Ishikawa (cell line): Measurements from ENCODE around the gene RBPJ.

Source experiments
- CEBPB ChIP-seq: IDR thresholded peaks from 2 replicates; pipeline ENCODE4 v1.6.1; 2012
- CREB1 ChIP-seq: IDR thresholded peaks from 2 replicates; pipeline ENCODE4 v1.6.1; 2012; ENCODE audit warnings: low read depth
- EGR1 ChIP-seq: IDR thresholded peaks from 2 replicates; pipeline ENCODE4 v1.6.1; 2012
- EP300 ChIP-seq: IDR thresholded peaks from 2 replicates; pipeline ENCODE4 v1.6.1; 2012; ENCODE audit warnings: borderline replicate concordance
- FOXM1 ChIP-seq: IDR thresholded peaks from 2 replicates; pipeline ENCODE4 v1.6.1; 2012; ENCODE audit warnings: low read depth, borderline replicate concordance
- MAX ChIP-seq: IDR thresholded peaks from 2 replicates; pipeline ENCODE4 v1.6.1; 2012
- NFIC ChIP-seq: IDR thresholded peaks from 2 replicates; pipeline ENCODE4 v1.6.1; 2012
- RAD21 ChIP-seq: IDR thresholded peaks from 2 replicates; pipeline ENCODE4 v1.6.1; 2012; ENCODE audit warnings: low read depth
- REST ChIP-seq: IDR thresholded peaks from 2 replicates; pipeline ENCODE4 v1.6.1; 2012; ENCODE audit warnings: low read depth, mild to moderate bottlenecking
- TAF1 ChIP-seq: IDR thresholded peaks from 2 replicates; pipeline ENCODE4 v1.6.1; 2012; ENCODE audit warnings: low read depth, mild to moderate bottlenecking
- TCF12 ChIP-seq: IDR thresholded peaks from 2 replicates; pipeline ENCODE4 v1.6.1; 2012; ENCODE audit warnings: low read depth
- TEAD4 ChIP-seq: IDR thresholded peaks from 2 replicates; pipeline ENCODE4 v1.6.1; 2012
- USF1 ChIP-seq: IDR thresholded peaks from 2 replicates; pipeline ENCODE4 v1.6.1; 2012
- YY1 ChIP-seq: IDR thresholded peaks from 2 replicates; pipeline ENCODE4 v1.6.1; 2012; ENCODE audit warnings: low read depth
- ZBTB7A ChIP-seq: IDR thresholded peaks from 2 replicates; pipeline ENCODE4 v1.6.1; 2012; ENCODE audit warnings: low read depth

RBPJ gene

DNA sequence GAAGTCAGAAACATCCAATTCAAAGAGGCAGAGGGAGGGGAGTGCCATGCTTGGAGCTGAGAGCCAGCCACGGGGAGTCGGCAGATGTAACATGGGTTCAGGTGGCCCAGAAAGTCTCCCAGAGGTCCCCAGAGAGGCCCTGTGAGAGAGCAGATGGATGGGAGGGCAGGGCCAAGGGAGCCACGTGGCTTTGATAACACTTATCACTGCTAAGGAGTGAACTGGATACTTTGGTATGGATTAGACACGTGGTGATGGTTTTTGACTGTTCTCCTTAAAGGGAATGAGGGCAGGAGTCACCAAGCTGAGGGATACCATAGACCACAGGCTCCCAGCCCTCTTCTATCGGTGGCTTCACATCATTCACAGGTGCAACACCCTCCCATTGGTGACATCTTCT, 155.7 kb downstream of the RBPJ start:
- TF ChIP-seq TEAD4 (no peak), CEBPB (no peak), ZBTB7A (no peak)

- TF ChIP-seq MAX, result no peak
- TF ChIP-seq RAD21, result no peak
- TF ChIP-seq TAF1, result no peak
- TF ChIP-seq TEAD4, result no peak
- TF ChIP-seq YY1, result no peak
- TF ChIP-seq ZBTB7A, result no peak
- TF ChIP-seq CEBPB, result no peak
Observed at GRCh38 chr4:26478330-26478729, 157.5 kb downstream of the RBPJ start.

GRCh38 chr4:26482508-26483462, 162.0 kb downstream of the RBPJ start:
- TF ChIP-seq YY1, result no peak
- no peak for TF ChIP-seq USF1

DNA sequence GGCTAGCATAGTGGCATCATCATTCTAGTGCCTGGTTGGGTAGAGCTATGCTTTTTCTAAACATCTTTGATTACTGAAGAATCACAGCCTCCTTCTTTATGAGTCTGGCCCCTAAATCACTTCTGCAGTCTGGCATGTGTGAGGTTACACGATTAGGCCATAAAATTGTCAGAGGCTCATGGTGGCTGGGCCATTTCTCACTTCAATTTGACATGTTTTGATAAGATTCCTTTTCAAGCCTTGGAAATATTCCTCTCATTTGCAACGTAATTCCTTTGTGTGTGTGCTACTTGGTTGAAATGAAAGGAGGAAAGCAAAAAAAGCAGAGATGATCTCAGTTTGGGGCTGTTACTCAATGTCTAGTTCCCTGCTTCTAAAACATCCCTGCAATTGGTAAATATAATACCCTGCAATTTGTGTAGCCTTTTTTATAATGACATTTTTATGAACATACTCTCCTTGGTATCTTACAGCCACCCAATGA, 163.3 kb downstream of the RBPJ start:
- no peak for TF ChIP-seq USF1
- TF ChIP-seq TEAD4, result no peak
- no peak for TF ChIP-seq TCF12
- TF ChIP-seq RAD21, result no peak
- TF ChIP-seq FOXM1, result no peak
- TF ChIP-seq REST, result no peak
- no peak for TF ChIP-seq ZBTB7A

- no peak for TF ChIP-seq NFIC
- TF ChIP-seq RAD21, result no peak
- no peak for TF ChIP-seq TCF12
- no peak for TF ChIP-seq ZBTB7A
- no peak for TF ChIP-seq MAX
- no peak for TF ChIP-seq TAF1
- TF ChIP-seq EP300, result no peak
- TF ChIP-seq USF1, result no peak
- no peak for TF ChIP-seq FOXM1
- TF ChIP-seq CEBPB, result no peak
- TF ChIP-seq EGR1, result no peak
- TF ChIP-seq REST, result no peak
- no peak for TF ChIP-seq TEAD4
- TF ChIP-seq YY1, result no peak
- TF ChIP-seq CREB1, result no peak
Observed at GRCh38 chr4:26484516-26484915, 163.7 kb downstream of the RBPJ start.
